Thoracic aorta (tissue), 2 donors: ENCODE measurements around the gene ZIC2. TPM values are rescaled to one million over a fixed set of nuclear protein-coding genes. Genes with fewer than 3 reads are reported as not detected.

Experiments used
- ATAC-seq: fragments of 150-250 bp; one replicate; pipeline ENCODE4 v1.8.0; 2017; ENCODE audit warnings: low read depth; ENCODE audit not compliant: insufficient number of reproducible peaks, low FRiP score
- DNase-seq: peaks from one replicate; pipeline ENCODE4 v3.0.0-alpha.2; 2020; ENCODE audit warnings: low spot score
- H3K27ac ChIP-seq, 2 donors: fragments of 200-600 bp; sonication (generic); 1 replicate in 1 of 2; 2 replicates in 1 of 2; pipeline ENCODE4 v1.5.1; 2016; ENCODE audit warnings: mild to moderate bottlenecking in 2 of 2, moderate library complexity in 2 of 2
- H3K27me3 ChIP-seq: fragments of 200-600 bp; sonication (generic); replicated peaks from 2 replicates; pipeline ENCODE4 v1.6.0; 2016; ENCODE audit warnings: mild to moderate bottlenecking; ENCODE audit not compliant: insufficient read depth
- H3K36me3 ChIP-seq: fragments of 200-600 bp; sonication (generic); one replicate; pipeline ENCODE4 v1.5.1; 2016
- H3K4me1 ChIP-seq, 2 donors: fragments of 200-600 bp; sonication (generic); 1 replicate in 1 of 2; 2 replicates in 1 of 2; pipeline versions ENCODE4 v1.5.1 to v1.6.0; 2016; ENCODE audit warnings: low read depth in 2 of 2, mild to moderate bottlenecking in 1 of 2; ENCODE audit not compliant: control insufficient read depth in 1 of 2
- H3K4me3 ChIP-seq: fragments of 200-600 bp; sonication (generic); 2 replicates; pipeline ENCODE4 v1.5.1; 2016; ENCODE audit warnings: mild to moderate bottlenecking
- H3K9me3 ChIP-seq: fragments of 200-600 bp; sonication (generic); 2 replicates; pipeline ENCODE4 v1.5.1; 2016
- CTCF ChIP-seq: fragments of 200-600 bp; sonication (generic); IDR thresholded peaks from one replicate; pipeline ENCODE4 v1.5.1; 2019; ENCODE audit warnings: antibody characterized with exemption
- total RNA-seq, 2 donors: library from RNA; depleted of rRNA; stranded (reverse); fragments of >200 nt; gene quantifications; one replicate each; pipeline versions ENCODE4 v1.1.0 to v1.2.3, GENCODE V29; 2016

ZIC2 gene
- total RNA-seq, 2 donors from 2014 or later: not detected

DNA sequence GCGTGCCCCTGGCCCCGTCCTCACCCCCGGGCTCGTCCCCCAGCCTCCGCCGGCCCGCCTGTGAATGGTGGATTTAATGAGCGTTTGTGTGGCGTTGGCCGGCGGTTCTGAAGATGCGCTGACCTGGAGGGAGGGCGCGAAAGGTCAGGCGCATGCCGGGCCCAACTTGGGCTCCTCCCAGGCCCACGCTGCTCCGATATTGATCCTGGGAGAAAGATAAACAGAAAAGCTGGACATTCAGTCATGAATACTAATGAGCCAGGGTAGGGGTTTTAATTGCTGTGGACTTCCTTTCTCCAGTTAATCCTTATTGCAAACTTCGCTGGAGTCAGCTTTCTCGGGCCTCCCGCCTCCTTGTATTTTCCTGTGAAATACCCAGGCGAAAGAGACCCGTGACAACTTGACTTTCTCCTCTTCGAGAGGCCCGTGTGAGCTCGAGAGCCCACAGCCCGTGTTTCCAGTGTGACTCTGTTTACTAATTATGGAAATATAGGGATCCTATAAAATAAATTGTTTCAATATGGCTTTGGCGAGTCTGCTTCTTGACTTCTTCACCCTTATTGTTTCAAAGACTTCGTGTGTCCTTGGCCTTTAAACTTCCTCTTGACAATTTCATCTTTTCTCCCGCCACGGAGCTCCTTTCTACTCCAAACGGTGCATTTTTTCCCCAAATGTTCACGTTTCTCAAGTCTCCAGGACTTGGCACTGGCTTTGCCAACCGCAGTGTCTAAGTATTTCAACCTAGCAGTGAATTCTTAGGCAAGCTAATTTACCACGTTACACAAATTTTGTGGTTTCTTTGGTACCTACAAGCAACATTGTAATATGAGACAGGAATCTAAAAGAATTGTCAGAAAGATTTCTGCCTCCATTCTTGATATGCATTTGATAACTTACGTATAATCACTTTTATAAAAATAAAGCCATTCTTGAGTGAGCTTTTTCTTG is 10.5 kb downstream of the ZIC2 start:
- H3K36me3 ChIP-seq: no peaks in the 10 kb centered on the region
- no peak for ATAC-seq
- H3K27ac ChIP-seq: peak overlapping the region in 1 of 2 donors; percentile 10
- H3K4me1 ChIP-seq: peaks cover 4 to 5% of the 10 kb centered on the region in 2 donors
- no peak for TF ChIP-seq CTCF
- H3K27me3 ChIP-seq: peaks cover 81% of the 10 kb centered on the region
- no peak overlapping the region for H3K4me3 ChIP-seq
- DNase-seq: no peak
- H3K9me3 ChIP-seq: no peaks in the 10 kb centered on the region

DNA sequence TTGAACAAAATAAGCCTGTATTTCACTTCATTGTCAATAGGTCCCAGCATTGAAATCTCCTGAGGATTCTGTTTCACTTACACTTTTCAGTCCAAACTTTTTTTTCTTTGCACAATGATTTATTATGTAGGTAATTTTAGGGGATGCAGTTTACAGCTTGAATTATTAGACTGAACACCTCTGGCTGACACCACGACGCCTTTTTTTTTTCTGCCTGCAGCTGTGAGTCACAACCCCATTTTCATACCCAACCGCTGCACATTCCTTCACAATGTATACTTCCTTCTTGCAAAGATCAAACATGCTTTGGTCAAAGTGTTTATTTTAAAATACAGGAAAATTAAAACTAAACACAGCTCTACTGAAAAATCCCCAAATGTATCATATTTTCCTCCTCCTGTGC is 11.4 kb downstream of the ZIC2 start:
- no peaks in the 10 kb centered on the region for H3K36me3 ChIP-seq
- ATAC-seq (no peak), DNase-seq (no peak)
- H3K9me3 ChIP-seq: no peaks in the 10 kb centered on the region
- H3K27me3 ChIP-seq: peaks cover 72% of the 10 kb centered on the region
- TF ChIP-seq CTCF: no peak
- H3K27ac ChIP-seq: no peak overlapping the region
- no peak overlapping the region for H3K4me3 ChIP-seq
- peaks cover 4 to 5% of the 10 kb centered on the region in 2 donors for H3K4me1 ChIP-seq

- H3K36me3 ChIP-seq: no peaks in the 10 kb centered on the region
- H3K9me3 ChIP-seq: no peaks in the 10 kb centered on the region
- ATAC-seq: no peak
- peaks cover 66% of the 10 kb centered on the region for H3K27me3 ChIP-seq
- no peak for DNase-seq
- H3K4me1 ChIP-seq: peaks cover 4 to 5% of the 10 kb centered on the region in 2 donors
- TF ChIP-seq CTCF: no peak
- H3K4me3 ChIP-seq: no peak overlapping the region
- H3K27ac ChIP-seq: no peak overlapping the region
Observed at GRCh38 chr13:99993660-99994637, 12.4 kb downstream of the ZIC2 start.

DNA sequence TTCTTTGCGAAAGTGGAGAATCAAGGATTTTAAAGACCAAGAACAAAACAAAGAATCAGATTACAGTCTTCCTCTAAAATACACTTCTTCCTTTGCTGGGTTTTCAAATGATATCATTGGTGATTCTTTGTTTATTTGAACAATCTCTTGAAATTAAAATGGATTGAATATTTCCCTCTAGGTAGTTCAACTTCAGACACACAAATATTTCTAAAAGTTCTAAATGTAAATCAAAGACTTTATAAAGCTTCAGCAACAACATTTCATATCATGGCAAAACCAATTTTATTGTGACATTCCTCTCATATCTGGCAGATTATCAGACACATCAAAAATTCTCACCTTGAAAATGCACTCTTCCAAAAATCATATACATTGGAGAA is 13.0 kb downstream of the ZIC2 start:
- no peaks in the 10 kb centered on the region for H3K9me3 ChIP-seq
- DNase-seq: no peak
- H3K36me3 ChIP-seq: no peaks in the 10 kb centered on the region
- ATAC-seq: no peak
- peaks cover 4 to 5% of the 10 kb centered on the region in 2 donors for H3K4me1 ChIP-seq
- no peak for TF ChIP-seq CTCF
- peaks cover 65% of the 10 kb centered on the region for H3K27me3 ChIP-seq
- no peak overlapping the region for H3K27ac ChIP-seq
- no peak overlapping the region for H3K4me3 ChIP-seq
